HEK293 (cell line): ENCODE measurements around the gene TBC1D13.

Experiments
- AEBP2 ChIP-seq: fragments of 450-650 bp; formaldehyde crosslinking; IDR thresholded peaks from 2 replicates; pipeline ENCODE4 v1.5.1; 2016; ENCODE audit warnings: missing biosample characterization, missing genetic modification characterization, borderline replicate concordance
- ATF2 ChIP-seq: fragments of 450-650 bp; formaldehyde crosslinking; IDR thresholded peaks from 2 replicates; pipeline ENCODE4 v1.5.1; 2016; ENCODE audit warnings: missing biosample characterization, missing genetic modification characterization, low read depth
- EGR2 ChIP-seq: fragments of 450-650 bp; formaldehyde crosslinking; IDR thresholded peaks from 2 replicates; pipeline ENCODE4 v1.5.1; 2016; ENCODE audit warnings: low read depth, missing biosample characterization, missing genetic modification characterization
- GFI1B ChIP-seq: fragments of 450-650 bp; formaldehyde crosslinking; IDR thresholded peaks from 2 replicates; pipeline ENCODE4 v1.5.1; 2016; ENCODE audit warnings: missing biosample characterization, missing genetic modification characterization
- IKZF3 ChIP-seq: fragments of 450-650 bp; IDR thresholded peaks from 2 replicates; pipeline ENCODE4 v1.5.0; 2018; ENCODE audit warnings: missing biosample characterization, mild to moderate bottlenecking, missing genetic modification characterization, moderate library complexity
- KLF7 ChIP-seq: fragments of 450-650 bp; formaldehyde crosslinking; IDR thresholded peaks from 2 replicates; pipeline ENCODE4 v1.5.1; 2016; ENCODE audit warnings: missing biosample characterization, missing genetic modification characterization, borderline replicate concordance
- KLF8 ChIP-seq: fragments of 450-650 bp; formaldehyde crosslinking; IDR thresholded peaks from 2 replicates; pipeline ENCODE4 v1.5.1; 2016; ENCODE audit warnings: missing biosample characterization, missing genetic modification characterization
- PRDM1 ChIP-seq: fragments of 450-650 bp; formaldehyde crosslinking; IDR thresholded peaks from 2 replicates; pipeline ENCODE4; 2016; ENCODE audit warnings: missing biosample characterization, missing genetic modification characterization
- REPIN1 ChIP-seq: fragments of 450-650 bp; formaldehyde crosslinking; IDR thresholded peaks from 2 replicates; pipeline ENCODE4 v1.5.1; 2017; ENCODE audit warnings: missing biosample characterization, missing genetic modification characterization, low read depth
- SALL2 ChIP-seq: fragments of 450-650 bp; formaldehyde crosslinking; IDR thresholded peaks from 2 replicates; pipeline ENCODE4 v1.5.0; 2017; ENCODE audit warnings: missing biosample characterization, mild to moderate bottlenecking, missing genetic modification characterization, borderline replicate concordance
- ZBTB17 ChIP-seq: fragments of 450-650 bp; formaldehyde crosslinking; IDR thresholded peaks from 2 replicates; pipeline ENCODE4 v1.5.1; 2016; ENCODE audit warnings: missing biosample characterization, missing genetic modification characterization
- ZBTB20 ChIP-seq: fragments of 450-650 bp; formaldehyde crosslinking; IDR thresholded peaks from 2 replicates; pipeline ENCODE4 v1.5.1; 2016; ENCODE audit warnings: missing biosample characterization, missing genetic modification characterization
- ZBTB26 ChIP-seq: fragments of 450-650 bp; formaldehyde crosslinking; optimal IDR thresholded peaks from 2 replicates; pipeline ENCODE3; 2016; ENCODE audit warnings: missing biosample characterization, mild to moderate bottlenecking, missing genetic modification characterization
- ZBTB49 ChIP-seq: fragments of 450-650 bp; formaldehyde crosslinking; IDR thresholded peaks from 2 replicates; pipeline ENCODE4 v1.5.1; 2016; ENCODE audit warnings: missing biosample characterization, missing genetic modification characterization, low read depth
- ZNF121 ChIP-seq: fragments of 450-650 bp; formaldehyde crosslinking; IDR thresholded peaks from 2 replicates; pipeline ENCODE4 v1.5.1; 2016; ENCODE audit warnings: missing biosample characterization, missing genetic modification characterization
- ZNF138 ChIP-seq: fragments of 450-650 bp; formaldehyde crosslinking; IDR thresholded peaks from 2 replicates; pipeline ENCODE4 v1.5.1; 2016; ENCODE audit warnings: missing biosample characterization, missing genetic modification characterization, borderline replicate concordance
- ZNF169 ChIP-seq: fragments of 450-650 bp; formaldehyde crosslinking; IDR thresholded peaks from 2 replicates; pipeline ENCODE4 v1.5.1; 2016; ENCODE audit warnings: missing biosample characterization, missing genetic modification characterization
- ZNF18 ChIP-seq: fragments of 450-650 bp; formaldehyde crosslinking; IDR thresholded peaks from 2 replicates; pipeline ENCODE4 v1.5.1; 2016; ENCODE audit warnings: missing biosample characterization, missing genetic modification characterization
- ZNF221 ChIP-seq: fragments of 450-650 bp; formaldehyde crosslinking; IDR thresholded peaks from 2 replicates; pipeline ENCODE4 v1.5.1; 2017; ENCODE audit warnings: missing biosample characterization, missing genetic modification characterization, borderline replicate concordance
- ZNF248 ChIP-seq: fragments of 450-650 bp; formaldehyde crosslinking; IDR thresholded peaks from 2 replicates; pipeline ENCODE4 v1.5.1; 2017; ENCODE audit warnings: missing biosample characterization, missing genetic modification characterization
- ZNF426 ChIP-seq: fragments of 450-650 bp; formaldehyde crosslinking; IDR thresholded peaks from 2 replicates; pipeline ENCODE4 v1.5.1; 2017; ENCODE audit warnings: missing biosample characterization, missing genetic modification characterization, mild to moderate bottlenecking, inconsistent platforms, moderate library complexity
- ZNF501 ChIP-seq: fragments of 450-650 bp; formaldehyde crosslinking; IDR thresholded peaks from 2 replicates; pipeline ENCODE4 v1.5.1; 2016; ENCODE audit warnings: missing biosample characterization, missing genetic modification characterization
- ZNF548 ChIP-seq: fragments of 450-650 bp; formaldehyde crosslinking; IDR thresholded peaks from 2 replicates; pipeline ENCODE4 v1.5.1; 2016; ENCODE audit warnings: missing biosample characterization, missing genetic modification characterization
- ZNF571 ChIP-seq: fragments of 450-650 bp; formaldehyde crosslinking; IDR thresholded peaks from 2 replicates; pipeline ENCODE4 v1.5.0; 2017; ENCODE audit warnings: missing biosample characterization, missing genetic modification characterization
- ZNF580 ChIP-seq: fragments of 450-650 bp; formaldehyde crosslinking; IDR thresholded peaks from 2 replicates; pipeline ENCODE4 v1.5.1; 2016; ENCODE audit warnings: missing biosample characterization, missing genetic modification characterization
- ZNF626 ChIP-seq: fragments of 450-650 bp; sonication (Bioruptor Pico); formaldehyde crosslinking; IDR thresholded peaks from 2 replicates; pipeline ENCODE4 v1.5.1; 2018; ENCODE audit warnings: missing biosample characterization, missing genetic modification characterization, inconsistent platforms
- ZNF654 ChIP-seq: fragments of 450-650 bp; formaldehyde crosslinking; IDR thresholded peaks from 2 replicates; pipeline ENCODE4 v1.5.1; 2016; ENCODE audit warnings: low read depth, missing biosample characterization, missing genetic modification characterization
- ZNF776 ChIP-seq: fragments of 450-650 bp; formaldehyde crosslinking; IDR thresholded peaks from 2 replicates; pipeline ENCODE4 v1.5.0; 2017; ENCODE audit warnings: missing biosample characterization, missing genetic modification characterization, borderline replicate concordance
- ZNF785 ChIP-seq: fragments of 450-650 bp; formaldehyde crosslinking; IDR thresholded peaks from 2 replicates; pipeline ENCODE4 v1.5.1; 2016; ENCODE audit warnings: missing biosample characterization, missing genetic modification characterization
- ZSCAN4 ChIP-seq: fragments of 450-650 bp; formaldehyde crosslinking; IDR thresholded peaks from 2 replicates; pipeline ENCODE4 v1.5.1; 2017; ENCODE audit warnings: missing biosample characterization, missing genetic modification characterization

TBC1D13 gene

GRCh38 chr9:128786681-128787601 is at the start of gene TBC1D13 (continued):
- no peak for TF ChIP-seq ZNF248 (tag by site-specific recombination)
- no peak for TF ChIP-seq ZSCAN4 (tag by site-specific recombination)
- no peak for TF ChIP-seq GFI1B (tag by site-specific recombination)
- no peak for TF ChIP-seq AEBP2
- peak; percentile 91 for TF ChIP-seq KLF7
- peak; percentile 80 for TF ChIP-seq ZBTB26 (tag by site-specific recombination)
- no peak for TF ChIP-seq ATF2 (tag by site-specific recombination)
- no peak for TF ChIP-seq ZNF626 (tag by site-specific recombination)
- TF ChIP-seq ZNF785 (tag by site-specific recombination), result 0 out of 2 replicates have a peak, but pooled peaks have one; percentile 45
- no peak for TF ChIP-seq SALL2
- TF ChIP-seq KLF8, result peak; percentile 99
- TF ChIP-seq ZNF548 (tag by site-specific recombination), result no peak
- no peak; the same call in none of the 2 replicates for TF ChIP-seq ZNF501 (tag by site-specific recombination)
- no peak for TF ChIP-seq ZNF654 (tag by site-specific recombination)
- no peak for TF ChIP-seq ZNF571
- TF ChIP-seq ZBTB20 (tag by site-specific recombination), result peak; percentile 79; the same call in 1 of the 2 replicates
- TF ChIP-seq ZBTB49 (tag by site-specific recombination), result no peak
- no peak for TF ChIP-seq ZNF221 (tag by site-specific recombination)
- TF ChIP-seq REPIN1, result no peak
- no peak for TF ChIP-seq PRDM1 (tag by site-specific recombination)
- 0 out of 2 replicates have a peak, but pooled peaks have one; percentile 27 for TF ChIP-seq ZNF18 (tag by site-specific recombination)
- TF ChIP-seq ZNF776 (tag by site-specific recombination), result no peak
- TF ChIP-seq ZNF426, result no peak
- peak; percentile 76 for TF ChIP-seq EGR2 (tag by site-specific recombination)
- TF ChIP-seq IKZF3 (tag by site-specific recombination), result peak; percentile 75
- TF ChIP-seq ZNF138 (tag by site-specific recombination), result no peak
- TF ChIP-seq ZNF580, result no peak
- TF ChIP-seq ZBTB17 (tag by site-specific recombination), result peak; percentile 82
- TF ChIP-seq ZNF121 (tag by site-specific recombination), result peak; percentile 78
- TF ChIP-seq ZNF169, result peak; percentile 57; the same call in 1 of the 2 replicates
